Measurements from ENCODE around the gene MRPS24.
A peak's percentile ranks its signal among the peaks of the same experiment; 100 is the strongest.
"Not testable (repeated sequence)": the region's sequence is repeated elsewhere in the genome, so short reads cannot be mapped to it uniquely, and the experiment has no call there.

Gene MRPS24

DNA sequence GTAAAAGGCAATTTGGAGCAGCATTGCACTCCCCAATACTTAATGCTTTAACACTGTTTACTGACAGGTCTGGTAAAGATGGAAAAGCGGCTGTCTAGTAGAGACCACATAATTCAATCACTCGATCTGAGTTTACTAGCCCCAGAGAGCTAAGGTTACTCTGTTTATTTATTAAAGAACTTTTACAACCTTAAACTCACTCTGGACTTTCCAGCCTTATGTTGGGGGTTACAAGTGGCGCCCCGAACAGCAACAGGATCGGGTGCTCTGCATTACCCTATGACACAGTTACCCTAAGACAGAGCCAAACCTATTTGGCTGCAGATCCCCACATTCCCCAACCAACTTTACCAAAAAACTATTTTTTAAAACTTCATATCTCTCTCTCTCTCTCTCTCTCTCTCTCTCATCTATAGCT, 43.9 kb downstream of the MRPS24 start:
- no peak for DNase-seq (ENCODE audit: low read depth)
- Histone ChIP-seq H3K9me3 (ENCODE audit: control insufficient read depth, low read length) (no peaks in the 10 kb centered on the region), H3K4me1 (ENCODE audit: control insufficient read depth, insufficient read depth, low read length) (no peaks in the 10 kb centered on the region), H3K9ac (ENCODE audit: low read length) (no peak overlapping the region), H3K36me3 (ENCODE audit: control insufficient read depth, insufficient read depth, low read length, severe bottlenecking) (no peaks in the 10 kb centered on the region), H3K4me3 (ENCODE audit: low read length) (no peak overlapping the region), H3K27me3 (replicated peaks; ENCODE audit: control insufficient read depth, insufficient read depth, low read length) (peaks cover 23% of the 10 kb centered on the region)

DNA sequence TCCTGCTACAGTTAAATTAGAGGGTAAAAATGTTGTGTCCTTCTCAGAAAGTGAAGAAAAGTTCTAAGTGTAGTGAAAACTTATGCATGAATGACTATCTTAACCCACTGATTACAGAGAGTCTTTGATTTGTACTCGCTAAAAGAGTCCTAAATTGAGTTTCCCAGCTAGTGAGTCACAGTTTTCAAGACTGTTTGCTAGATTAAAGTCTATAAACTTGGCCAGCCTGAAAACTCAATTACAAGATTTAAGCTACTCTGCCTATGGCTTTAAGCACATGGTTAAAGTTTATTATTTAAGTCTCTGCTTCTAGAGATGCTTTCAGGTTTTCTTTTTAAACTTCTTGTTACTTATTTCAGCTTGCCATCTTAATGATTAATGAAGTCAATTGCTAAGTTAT, 44.4 kb downstream of the MRPS24 start:
- H3K4me3 ChIP-seq (ENCODE audit: low read length): no peak overlapping the region
- H3K4me1 ChIP-seq (ENCODE audit: control insufficient read depth, insufficient read depth, low read length): no peaks in the 10 kb centered on the region
- peaks cover 23% of the 10 kb centered on the region for H3K27me3 ChIP-seq (replicated peaks; ENCODE audit: control insufficient read depth, insufficient read depth, low read length)
- no peaks in the 10 kb centered on the region for H3K36me3 ChIP-seq (ENCODE audit: control insufficient read depth, insufficient read depth, low read length, severe bottlenecking)
- H3K9me3 ChIP-seq (ENCODE audit: control insufficient read depth, low read length): no peaks in the 10 kb centered on the region
- H3K9ac ChIP-seq (ENCODE audit: low read length): no peak overlapping the region
- DNase-seq (ENCODE audit: low read depth): peak; percentile 33

DNA sequence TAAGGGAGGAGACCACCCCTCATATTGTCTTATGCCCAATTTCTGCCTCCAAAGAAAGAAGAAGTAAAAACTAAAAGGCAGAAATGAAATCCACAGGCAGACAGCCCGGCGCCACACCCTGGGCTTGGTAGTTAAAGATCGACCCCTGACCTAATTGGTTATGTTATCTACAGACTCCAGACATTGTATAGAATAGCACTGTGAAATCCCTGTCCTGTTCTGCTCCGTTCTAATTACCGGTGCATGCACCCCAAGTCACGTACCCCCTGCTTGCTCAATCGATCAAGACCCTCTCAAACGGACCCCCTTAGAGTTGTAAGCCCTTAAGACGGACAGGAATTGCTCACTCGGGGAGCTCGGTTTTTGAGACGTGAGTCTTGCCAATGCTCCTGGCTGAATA, 44.8 kb downstream of the MRPS24 start:
- H3K4me1 ChIP-seq (ENCODE audit: control insufficient read depth, insufficient read depth, low read length); H3K9ac ChIP-seq (ENCODE audit: low read length); H3K9me3 ChIP-seq (ENCODE audit: control insufficient read depth, low read length); DNase-seq (ENCODE audit: low read depth); H3K4me3 ChIP-seq (ENCODE audit: low read length); H3K36me3 ChIP-seq (ENCODE audit: control insufficient read depth, insufficient read depth, low read length, severe bottlenecking): not testable (repeated sequence)
- peaks cover 23% of the 10 kb centered on the region for H3K27me3 ChIP-seq (replicated peaks; ENCODE audit: control insufficient read depth, insufficient read depth, low read length)

DNA sequence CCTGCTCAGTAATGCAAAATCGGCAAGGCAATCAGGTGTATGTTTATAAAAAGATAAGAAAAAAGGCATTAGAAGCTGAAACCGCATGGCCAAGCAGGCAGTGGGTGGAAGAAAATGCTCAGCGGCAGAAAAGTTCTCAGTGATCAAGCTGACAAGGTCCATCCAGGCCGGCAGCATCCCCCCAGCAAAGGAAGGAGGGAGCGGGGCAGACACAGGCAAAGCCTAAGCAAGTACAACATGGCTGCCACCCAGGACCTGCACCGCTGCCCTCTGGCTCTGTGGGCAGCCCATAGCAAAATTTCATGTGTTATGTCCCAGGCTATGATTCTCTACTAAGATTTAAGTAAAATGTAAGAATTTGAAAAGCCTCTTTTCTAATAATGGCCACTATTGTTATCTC, 45.4 kb downstream of the MRPS24 start:
- peaks cover 20% of the 10 kb centered on the region for H3K27me3 ChIP-seq (replicated peaks; ENCODE audit: control insufficient read depth, insufficient read depth, low read length)
- no peak overlapping the region for H3K9ac ChIP-seq (ENCODE audit: low read length)
- no peak for DNase-seq (ENCODE audit: low read depth)
- H3K36me3 ChIP-seq (ENCODE audit: control insufficient read depth, insufficient read depth, low read length, severe bottlenecking): no peaks in the 10 kb centered on the region
- no peaks in the 10 kb centered on the region for H3K9me3 ChIP-seq (ENCODE audit: control insufficient read depth, low read length)
- no peak overlapping the region for H3K4me3 ChIP-seq (ENCODE audit: low read length)
- no peaks in the 10 kb centered on the region for H3K4me1 ChIP-seq (ENCODE audit: control insufficient read depth, insufficient read depth, low read length)

DNA sequence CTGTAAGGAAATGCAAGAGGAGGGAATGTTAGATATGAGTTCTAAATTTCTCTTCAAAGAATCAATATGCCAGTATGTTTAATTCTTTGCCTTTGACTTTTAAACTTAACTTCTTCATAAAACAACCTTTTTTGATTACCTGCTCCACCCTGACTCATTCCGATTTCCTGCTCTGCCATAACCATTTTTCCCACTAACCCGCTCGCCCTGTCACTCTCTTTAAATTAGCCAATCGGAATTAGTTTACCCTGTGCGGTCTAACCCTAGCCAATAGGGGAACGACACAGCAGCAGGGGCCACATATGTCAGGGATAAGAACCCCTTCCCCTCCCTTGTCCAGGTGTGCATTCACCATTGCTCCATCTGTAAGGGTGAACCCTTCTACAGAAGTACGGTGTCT, 45.9 kb downstream of the MRPS24 start:
- not testable (repeated sequence) for H3K9ac ChIP-seq (ENCODE audit: low read length); DNase-seq (ENCODE audit: low read depth); H3K36me3 ChIP-seq (ENCODE audit: control insufficient read depth, insufficient read depth, low read length, severe bottlenecking); H3K4me3 ChIP-seq (ENCODE audit: low read length); H3K9me3 ChIP-seq (ENCODE audit: control insufficient read depth, low read length); H3K4me1 ChIP-seq (ENCODE audit: control insufficient read depth, insufficient read depth, low read length)
- peaks cover 19% of the 10 kb centered on the region for H3K27me3 ChIP-seq (replicated peaks; ENCODE audit: control insufficient read depth, insufficient read depth, low read length)
